HG03280 (cell line): ENCODE results near the gene ADAMTS17.

Experiments used
- ATAC-seq: cut with Tn5 transposase; IDR thresholded peaks from one replicate; pipeline ENCODE4 v1.9.1; 2021; ENCODE audit warnings: mild to moderate bottlenecking, moderate library complexity; ENCODE audit not compliant: unreplicated experiment

ADAMTS17 gene

GRCh38 chr15:100278596-100279380 is 63.0 kb downstream of the ADAMTS17 start:
- ATAC-seq = no peak

- ATAC-seq = no peak
Measured at GRCh38 chr15:100277087-100277855, 64.5 kb downstream of the ADAMTS17 start.

GRCh38 chr15:100276506-100276905 is 65.3 kb downstream of the ADAMTS17 start:
- ATAC-seq = no peak

- ATAC-seq = no peak
Measured at GRCh38 chr15:100275641-100276040, 66.1 kb downstream of the ADAMTS17 start.

GRCh38 chr15:100269831-100270230 is 71.9 kb downstream of the ADAMTS17 start:
- no peak for ATAC-seq

- ATAC-seq = no peak
Measured at GRCh38 chr15:100266166-100266565, 75.6 kb downstream of the ADAMTS17 start.

- no peak for ATAC-seq
Measured at GRCh38 chr15:100265641-100266035, 76.1 kb downstream of the ADAMTS17 start.

GRCh38 chr15:100264994-100265640 is 76.7 kb downstream of the ADAMTS17 start:
- ATAC-seq = no peak

- ATAC-seq = no peak
Measured at GRCh38 chr15:100263721-100264455, 77.9 kb downstream of the ADAMTS17 start.

GRCh38 chr15:100263031-100263430 is 78.7 kb downstream of the ADAMTS17 start:
- ATAC-seq = no peak

- no peak for ATAC-seq
Measured at GRCh38 chr15:100261302-100262240, 80.2 kb downstream of the ADAMTS17 start.

GRCh38 chr15:100259266-100259665 is 82.5 kb downstream of the ADAMTS17 start:
- ATAC-seq = no peak

- ATAC-seq = no peak
Measured at GRCh38 chr15:100256970-100257650, 84.7 kb downstream of the ADAMTS17 start.

- ATAC-seq = no peak
Measured at GRCh38 chr15:100256101-100256969, 85.4 kb downstream of the ADAMTS17 start.

- no peak for ATAC-seq
Measured at GRCh38 chr15:100255644-100256043, 86.1 kb downstream of the ADAMTS17 start.

- no peak for ATAC-seq
Measured at GRCh38 chr15:100254691-100255090, 87.1 kb downstream of the ADAMTS17 start.

- no peak for ATAC-seq
Measured at GRCh38 chr15:100254285-100254684, 87.5 kb downstream of the ADAMTS17 start.

GRCh38 chr15:100253640-100254039 is 88.1 kb downstream of the ADAMTS17 start:
- no peak for ATAC-seq
